Upper lobe of right lung (tissue), 1 donor: ENCODE data around the gene SLC41A3. TPM values are rescaled to one million over a fixed set of nuclear protein-coding genes. Genes with fewer than 3 reads are reported as not detected.
A peak's percentile ranks its signal among the peaks of the same experiment; 100 is the strongest.

ENCODE experiments used
- ATAC-seq: fragments of 200-7000 bp; cut with Tn5 transposase; one replicate; pipeline ENCODE4 v1.9.1; 2020; ENCODE audit warnings: mild to moderate bottlenecking, moderate library complexity
- DNase-seq: peaks from one replicate; pipeline ENCODE4 v3.0.0-alpha.2; 2020
- H3K27ac ChIP-seq: fragments of 200-600 bp; one replicate; pipeline ENCODE4 v1.8.0; 2022
- H3K27me3 ChIP-seq: fragments of 200-600 bp; one replicate; pipeline ENCODE4 v1.8.0; 2022; ENCODE audit warnings: mild to moderate bottlenecking
- H3K36me3 ChIP-seq: fragments of 200-600 bp; one replicate; pipeline ENCODE4 v1.8.0; 2022
- H3K4me1 ChIP-seq: fragments of 200-600 bp; one replicate; pipeline ENCODE4 v1.8.0; 2022
- H3K4me3 ChIP-seq: fragments of 200-600 bp; one replicate; pipeline ENCODE4 v1.8.0; 2022; ENCODE audit warnings: mild to moderate bottlenecking
- H3K9me3 ChIP-seq: fragments of 200-600 bp; one replicate; pipeline ENCODE4 v1.8.0; 2022
- intact Hi-C: fragments of 100-400 bp; cut with DNase I; formaldehyde crosslinking; loops from one replicate; pipeline ENCODE4 v1.11.0; 2022
- total RNA-seq: library from RNA; stranded (reverse); fragmentation: NEBNext Ultra II Directional; extraction: Animal tissue kit (Norgen Biotek cat#: 25700); gene quantifications from one replicate; pipeline ENCODE4 v1.2.1, GENCODE V29; 2021
- TF ChIP-seq, protein P1 (sequence below): fragments of 200-600 bp; IDR thresholded peaks from one replicate; pipeline ENCODE4 v1.8.0; 2022; ENCODE audit warnings: antibody characterized with exemption
- donor health status: DM: no; HTN: yes; CAD: no; lungs with severe emphysema.

The SLC41A3 gene
- total RNA-seq, 1 donor from 2014 or later, result 30.8 TPM

- DNase-seq (no peak), ATAC-seq (no peak)
- Histone ChIP-seq H3K4me3 (no peak overlapping the region), H3K9me3 (no peaks in the 10 kb centered on the region), H3K36me3 (peaks cover 4% of the 10 kb centered on the region), H3K27ac (no peak overlapping the region), H3K27me3 (no peaks in the 10 kb centered on the region), H3K4me1 (no peaks in the 10 kb centered on the region)
- TF ChIP-seq, protein P1, sequence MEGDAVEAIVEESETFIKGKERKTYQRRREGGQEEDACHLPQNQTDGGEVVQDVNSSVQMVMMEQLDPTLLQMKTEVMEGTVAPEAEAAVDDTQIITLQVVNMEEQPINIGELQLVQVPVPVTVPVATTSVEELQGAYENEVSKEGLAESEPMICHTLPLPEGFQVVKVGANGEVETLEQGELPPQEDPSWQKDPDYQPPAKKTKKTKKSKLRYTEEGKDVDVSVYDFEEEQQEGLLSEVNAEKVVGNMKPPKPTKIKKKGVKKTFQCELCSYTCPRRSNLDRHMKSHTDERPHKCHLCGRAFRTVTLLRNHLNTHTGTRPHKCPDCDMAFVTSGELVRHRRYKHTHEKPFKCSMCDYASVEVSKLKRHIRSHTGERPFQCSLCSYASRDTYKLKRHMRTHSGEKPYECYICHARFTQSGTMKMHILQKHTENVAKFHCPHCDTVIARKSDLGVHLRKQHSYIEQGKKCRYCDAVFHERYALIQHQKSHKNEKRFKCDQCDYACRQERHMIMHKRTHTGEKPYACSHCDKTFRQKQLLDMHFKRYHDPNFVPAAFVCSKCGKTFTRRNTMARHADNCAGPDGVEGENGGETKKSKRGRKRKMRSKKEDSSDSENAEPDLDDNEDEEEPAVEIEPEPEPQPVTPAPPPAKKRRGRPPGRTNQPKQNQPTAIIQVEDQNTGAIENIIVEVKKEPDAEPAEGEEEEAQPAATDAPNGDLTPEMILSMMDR, result no peak
- intact Hi-C loops, result no loop called here
Measured at GRCh38 chr3:126021224-126021623, 62.7 kb downstream of the SLC41A3 start.

GRCh38 chr3:126019683-126020082, 64.2 kb downstream of the SLC41A3 start:
- no peaks in the 10 kb centered on the region for H3K4me1 ChIP-seq
- ATAC-seq, result no peak
- no peak overlapping the region for H3K27ac ChIP-seq
- no peaks in the 10 kb centered on the region for H3K27me3 ChIP-seq
- no peaks in the 10 kb centered on the region for H3K9me3 ChIP-seq
- no peak overlapping the region for H3K4me3 ChIP-seq
- intact Hi-C loops, result no loop called here
- DNase-seq, result peak; percentile 34
- no peaks in the 10 kb centered on the region for H3K36me3 ChIP-seq
- TF ChIP-seq, protein P1, result no peak

- H3K27me3 ChIP-seq, result no peaks in the 10 kb centered on the region
- no peaks in the 10 kb centered on the region for H3K4me1 ChIP-seq
- DNase-seq (no peak), ATAC-seq (no peak)
- no peaks in the 10 kb centered on the region for H3K36me3 ChIP-seq
- no peak overlapping the region for H3K4me3 ChIP-seq
- no peaks in the 10 kb centered on the region for H3K9me3 ChIP-seq
- no peak overlapping the region for H3K27ac ChIP-seq
- TF ChIP-seq, protein P1, result no peak
- intact Hi-C loops, result no loop called here
Measured at GRCh38 chr3:126018995-126019394, 64.9 kb downstream of the SLC41A3 start.

- ATAC-seq, result no peak
- no peak for DNase-seq
- no peak overlapping the region for H3K4me3 ChIP-seq
- H3K36me3 ChIP-seq, result no peaks in the 10 kb centered on the region
- H3K4me1 ChIP-seq, result no peaks in the 10 kb centered on the region
- H3K9me3 ChIP-seq, result no peaks in the 10 kb centered on the region
- H3K27ac ChIP-seq, result no peak overlapping the region
- TF ChIP-seq, protein P1, result no peak
- intact Hi-C loops, result no loop called here
- no peaks in the 10 kb centered on the region for H3K27me3 ChIP-seq
Measured at GRCh38 chr3:126018545-126018944, 65.4 kb downstream of the SLC41A3 start.

- Histone ChIP-seq H3K27ac (no peak overlapping the region), H3K4me3 (no peak overlapping the region), H3K9me3 (no peaks in the 10 kb centered on the region), H3K27me3 (no peaks in the 10 kb centered on the region), H3K36me3 (no peaks in the 10 kb centered on the region), H3K4me1 (no peaks in the 10 kb centered on the region)
- DNase-seq, result peak; percentile 53
- intact Hi-C loops, result no loop called here
- TF ChIP-seq, protein P1, result no peak
- ATAC-seq, result no peak
Measured at GRCh38 chr3:126017362-126017761, 66.6 kb downstream of the SLC41A3 start.

DNA sequence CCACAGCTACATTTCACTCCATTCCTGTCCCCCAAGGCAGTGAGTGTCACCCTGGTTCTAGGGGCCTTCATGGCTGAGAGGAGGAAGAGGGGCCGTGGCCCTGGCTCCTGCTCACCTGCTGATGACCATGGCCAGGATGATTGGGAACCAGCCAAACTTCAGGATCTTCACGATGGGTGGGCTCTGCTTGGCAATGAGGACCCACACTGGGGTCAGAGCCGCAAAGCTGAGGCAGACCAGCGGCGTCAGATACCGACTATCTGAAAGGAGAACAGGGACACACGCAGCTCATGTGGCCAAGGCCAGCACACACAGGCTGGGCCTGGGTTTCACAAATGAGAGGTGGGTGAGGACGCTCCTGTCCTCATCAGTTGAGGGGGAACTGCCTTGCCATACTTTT, 67.3 kb downstream of the SLC41A3 start:
- Histone ChIP-seq H3K4me3 (no peak overlapping the region), H3K36me3 (no peaks in the 10 kb centered on the region)
- intact Hi-C loops, result no loop called here

More for the DNA sequence above, 67.3 kb downstream of the SLC41A3 start:
- TF ChIP-seq, protein P1, result no peak
- Histone ChIP-seq H3K27ac (no peak overlapping the region), H3K4me1 (no peaks in the 10 kb centered on the region), H3K9me3 (no peaks in the 10 kb centered on the region), H3K27me3 (no peaks in the 10 kb centered on the region)
- ATAC-seq (no peak), DNase-seq (peak; percentile 36)
